ENCODE measurements around the gene SSTR5.

SSTR5 gene

DNA sequence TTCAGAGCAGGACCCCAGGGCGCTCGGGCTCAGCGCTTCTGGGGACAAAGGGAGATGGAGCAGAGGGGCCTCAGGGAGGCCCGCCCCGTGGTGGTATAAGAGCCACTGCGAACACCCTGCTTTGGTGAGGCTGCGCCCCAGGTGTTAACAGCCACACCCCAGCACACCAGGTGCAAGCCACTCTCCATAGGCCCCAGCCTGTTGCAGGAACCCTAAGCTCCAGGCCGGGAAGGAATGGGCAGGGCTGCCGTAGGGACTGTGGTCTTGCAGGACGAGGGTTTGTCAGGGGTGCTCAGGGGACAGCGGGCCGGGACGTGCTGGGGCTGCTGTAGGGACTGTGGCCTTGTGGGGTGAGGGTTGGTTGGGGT lies 17.0 kb upstream of the SSTR5 start:
- H3K4me3 ChIP-seq (ENCODE audit: low read depth, low read length): no peak overlapping the region
- no peak overlapping the region for H3K27ac ChIP-seq (ENCODE audit: low read depth, low read length)
- no peaks in the 10 kb centered on the region for H3K4me1 ChIP-seq (ENCODE audit: control insufficient read depth, insufficient read depth, low read length)
- no peak overlapping the region for H3K9ac ChIP-seq (ENCODE audit: low read depth, low read length)
- H3K27me3 ChIP-seq (ENCODE audit: control insufficient read depth, insufficient read depth, low read length): no peaks in the 10 kb centered on the region
- no peaks in the 10 kb centered on the region for H3K9me3 ChIP-seq (ENCODE audit: control insufficient read depth, insufficient read depth, low read length)
- no peaks in the 10 kb centered on the region for H3K36me3 ChIP-seq (ENCODE audit: control insufficient read depth, insufficient read depth, low read length)

DNA sequence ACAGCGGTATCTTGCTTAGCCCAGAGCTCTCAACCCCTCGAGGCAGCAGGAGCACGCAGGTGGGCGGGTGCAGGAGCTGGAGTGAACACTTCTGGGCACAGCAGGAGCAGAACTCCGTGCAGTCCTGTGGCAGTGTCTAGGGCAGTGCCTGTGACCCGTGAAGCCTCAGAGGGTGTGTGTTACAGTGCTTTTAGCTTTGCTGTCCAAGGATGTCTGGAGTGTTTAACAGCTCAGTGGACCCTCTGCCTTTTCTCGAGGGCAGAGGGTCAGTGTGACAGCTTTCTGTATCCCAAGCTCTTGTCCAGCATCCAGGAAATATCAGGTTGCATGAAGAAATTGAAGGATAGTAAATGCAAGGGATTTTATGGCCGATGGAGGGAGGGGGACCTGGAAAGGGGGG lies 16.4 kb upstream of the SSTR5 start:
- Histone ChIP-seq H3K4me1 (ENCODE audit: control insufficient read depth, insufficient read depth, low read length) (no peaks in the 10 kb centered on the region), H3K9me3 (ENCODE audit: control insufficient read depth, insufficient read depth, low read length) (no peaks in the 10 kb centered on the region), H3K36me3 (ENCODE audit: control insufficient read depth, insufficient read depth, low read length) (no peaks in the 10 kb centered on the region), H3K27me3 (ENCODE audit: control insufficient read depth, insufficient read depth, low read length) (no peaks in the 10 kb centered on the region), H3K9ac (ENCODE audit: low read depth, low read length) (no peak overlapping the region), H3K4me3 (ENCODE audit: low read depth, low read length) (no peak overlapping the region), H3K27ac (ENCODE audit: low read depth, low read length) (no peak overlapping the region)

GRCh38 chr16:1057252-1057932 lies 15.2 kb upstream of the SSTR5 start:
- Histone ChIP-seq H3K4me1 (ENCODE audit: control insufficient read depth, insufficient read depth, low read length) (no peaks in the 10 kb centered on the region), H3K9ac (ENCODE audit: low read depth, low read length) (no peak overlapping the region), H3K27me3 (ENCODE audit: control insufficient read depth, insufficient read depth, low read length) (no peaks in the 10 kb centered on the region), H3K36me3 (ENCODE audit: control insufficient read depth, insufficient read depth, low read length) (no peaks in the 10 kb centered on the region), H3K9me3 (ENCODE audit: control insufficient read depth, insufficient read depth, low read length) (no peaks in the 10 kb centered on the region), H3K4me3 (ENCODE audit: low read depth, low read length) (no peak overlapping the region), H3K27ac (ENCODE audit: low read depth, low read length) (no peak overlapping the region)

- Histone ChIP-seq H3K9ac (ENCODE audit: low read depth, low read length) (no peak overlapping the region), H3K36me3 (ENCODE audit: control insufficient read depth, insufficient read depth, low read length) (no peaks in the 10 kb centered on the region), H3K4me1 (ENCODE audit: control insufficient read depth, insufficient read depth, low read length) (no peaks in the 10 kb centered on the region), H3K9me3 (ENCODE audit: control insufficient read depth, insufficient read depth, low read length) (no peaks in the 10 kb centered on the region), H3K4me3 (ENCODE audit: low read depth, low read length) (no peak overlapping the region), H3K27ac (ENCODE audit: low read depth, low read length) (no peak overlapping the region), H3K27me3 (ENCODE audit: control insufficient read depth, insufficient read depth, low read length) (no peaks in the 10 kb centered on the region)
Observed at GRCh38 chr16:1058216-1058615, 14.3 kb upstream of the SSTR5 start.

- Histone ChIP-seq H3K36me3 (ENCODE audit: control insufficient read depth, insufficient read depth, low read length) (no peaks in the 10 kb centered on the region), H3K4me1 (ENCODE audit: control insufficient read depth, insufficient read depth, low read length) (no peaks in the 10 kb centered on the region), H3K9ac (ENCODE audit: low read depth, low read length) (no peak overlapping the region), H3K4me3 (ENCODE audit: low read depth, low read length) (no peak overlapping the region), H3K27me3 (ENCODE audit: control insufficient read depth, insufficient read depth, low read length) (no peaks in the 10 kb centered on the region), H3K27ac (ENCODE audit: low read depth, low read length) (no peak overlapping the region), H3K9me3 (ENCODE audit: control insufficient read depth, insufficient read depth, low read length) (no peaks in the 10 kb centered on the region)
Observed at GRCh38 chr16:1059310-1059709, 13.2 kb upstream of the SSTR5 start.

DNA sequence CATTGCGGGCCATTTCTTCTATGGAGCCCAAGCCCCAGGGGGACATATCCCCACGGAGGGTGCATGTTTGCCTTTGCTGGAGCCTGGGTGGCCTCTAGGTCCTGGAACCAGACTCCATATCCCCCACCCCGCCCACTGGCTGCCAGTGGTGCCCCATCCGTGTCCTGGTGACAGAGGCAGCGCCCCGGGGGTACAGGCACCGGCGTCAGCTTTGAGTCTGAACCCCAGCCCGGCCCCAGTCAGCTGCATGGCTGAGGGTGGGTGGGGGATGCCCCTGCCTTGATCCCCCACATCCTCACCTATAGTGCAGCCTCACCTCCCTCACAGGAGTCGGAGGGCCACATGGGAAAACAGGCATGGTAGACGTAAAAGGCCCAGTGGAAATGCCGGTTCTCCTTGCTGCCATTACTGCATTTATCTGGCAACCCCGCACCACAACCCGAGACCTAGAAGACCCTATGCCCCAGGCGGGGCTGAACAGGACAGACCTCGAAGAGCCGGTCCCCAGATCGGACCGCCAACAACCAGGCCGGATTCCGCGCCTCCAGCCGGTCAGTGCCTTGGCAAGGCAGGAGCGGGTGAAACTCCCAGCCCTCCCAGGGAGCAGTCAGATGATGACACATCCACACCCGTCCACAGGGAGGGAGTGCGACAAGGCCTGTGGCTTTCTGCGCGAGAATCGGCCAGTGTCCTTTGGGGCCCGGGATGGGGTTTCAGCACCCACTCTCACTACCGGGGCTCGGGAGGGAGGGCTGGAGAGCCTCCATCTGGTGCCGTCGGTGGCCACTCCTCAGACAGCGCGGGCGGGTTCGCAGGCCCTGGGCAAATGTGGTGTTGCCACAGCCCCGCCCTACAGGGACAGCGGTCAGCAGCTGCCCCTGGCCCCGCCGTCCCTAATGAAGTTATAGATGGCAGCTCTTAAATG lies 11.9 kb upstream of the SSTR5 start:
- Histone ChIP-seq H3K4me1 (ENCODE audit: control insufficient read depth, insufficient read depth, low read length) (no peaks in the 10 kb centered on the region), H3K9me3 (ENCODE audit: control insufficient read depth, insufficient read depth, low read length) (no peaks in the 10 kb centered on the region), H3K27me3 (ENCODE audit: control insufficient read depth, insufficient read depth, low read length) (no peaks in the 10 kb centered on the region), H3K36me3 (ENCODE audit: control insufficient read depth, insufficient read depth, low read length) (no peaks in the 10 kb centered on the region), H3K27ac (ENCODE audit: low read depth, low read length) (no peak overlapping the region), H3K4me3 (ENCODE audit: low read depth, low read length) (no peak overlapping the region), H3K9ac (ENCODE audit: low read depth, low read length) (no peak overlapping the region)

DNA sequence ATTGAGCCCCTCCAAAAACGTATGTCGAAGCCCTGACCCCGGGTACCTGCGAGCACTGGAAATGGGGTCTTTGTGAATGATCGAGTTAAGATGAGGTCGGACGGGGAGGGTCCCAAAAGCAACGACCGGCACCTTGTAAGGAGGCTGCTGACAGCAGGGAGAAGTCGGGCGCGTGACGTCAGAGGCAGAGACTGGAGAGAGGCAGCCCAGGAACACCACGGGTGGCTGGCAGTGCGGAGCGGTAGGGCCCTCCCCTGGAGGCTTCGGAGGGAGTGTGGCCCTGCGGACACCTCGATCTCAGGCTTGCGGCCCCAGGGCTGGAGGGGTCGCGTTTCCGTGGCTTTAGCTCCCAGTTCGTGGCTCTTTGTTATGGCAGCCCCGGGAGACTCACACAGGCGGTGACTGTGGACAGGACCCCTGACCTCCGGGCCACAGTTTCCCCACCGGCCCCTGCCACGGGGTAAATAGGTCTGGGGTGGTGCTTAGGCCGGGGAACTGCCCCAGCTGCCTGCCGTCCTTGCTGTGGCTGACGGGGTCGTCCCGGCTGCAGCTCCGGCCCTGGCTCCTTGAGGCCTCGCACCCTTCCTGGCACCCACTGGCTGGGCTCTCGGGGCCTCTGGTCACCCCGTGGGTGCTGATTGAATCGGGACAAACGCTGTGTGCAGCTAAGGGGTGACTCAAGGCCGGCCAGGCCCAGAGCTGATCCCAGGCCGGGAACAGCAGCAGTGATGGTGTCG lies 10.6 kb upstream of the SSTR5 start:
- Histone ChIP-seq H3K4me1 (ENCODE audit: control insufficient read depth, insufficient read depth, low read length) (no peaks in the 10 kb centered on the region), H3K36me3 (ENCODE audit: control insufficient read depth, insufficient read depth, low read length) (no peaks in the 10 kb centered on the region), H3K27me3 (ENCODE audit: control insufficient read depth, insufficient read depth, low read length) (no peaks in the 10 kb centered on the region), H3K4me3 (ENCODE audit: low read depth, low read length) (no peak overlapping the region), H3K27ac (ENCODE audit: low read depth, low read length) (no peak overlapping the region), H3K9me3 (ENCODE audit: control insufficient read depth, insufficient read depth, low read length) (no peaks in the 10 kb centered on the region), H3K9ac (ENCODE audit: low read depth, low read length) (no peak overlapping the region)

DNA sequence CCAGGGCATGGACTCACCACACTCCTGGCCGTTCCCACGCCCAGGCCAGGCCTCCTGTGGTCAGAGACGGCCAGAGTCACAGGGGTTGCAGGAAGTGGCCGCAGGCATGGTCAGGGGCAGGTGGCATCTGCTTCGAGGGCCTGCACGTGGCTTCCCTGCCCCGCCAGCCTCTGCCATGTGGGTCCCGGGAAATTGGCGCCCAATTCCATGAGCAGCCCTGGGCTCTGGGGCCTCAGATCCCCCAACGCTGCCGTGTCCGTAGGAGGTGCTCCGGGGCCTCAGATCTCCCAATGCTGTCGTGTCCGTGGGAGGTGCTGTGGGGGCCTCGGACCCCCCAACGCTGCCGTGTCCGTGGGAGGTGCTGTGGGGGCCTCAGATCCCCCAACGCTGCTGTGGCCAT lies 9.7 kb upstream of the SSTR5 start:
- no peaks in the 10 kb centered on the region for H3K4me1 ChIP-seq (ENCODE audit: control insufficient read depth, insufficient read depth, low read length)
- no peaks in the 10 kb centered on the region for H3K36me3 ChIP-seq (ENCODE audit: control insufficient read depth, insufficient read depth, low read length)
- no peak overlapping the region for H3K27ac ChIP-seq (ENCODE audit: low read depth, low read length)
- no peaks in the 10 kb centered on the region for H3K9me3 ChIP-seq (ENCODE audit: control insufficient read depth, insufficient read depth, low read length)
- H3K27me3 ChIP-seq (ENCODE audit: control insufficient read depth, insufficient read depth, low read length): no peaks in the 10 kb centered on the region
- H3K9ac ChIP-seq (ENCODE audit: low read depth, low read length): no peak overlapping the region
- no peak overlapping the region for H3K4me3 ChIP-seq (ENCODE audit: low read depth, low read length)

DNA sequence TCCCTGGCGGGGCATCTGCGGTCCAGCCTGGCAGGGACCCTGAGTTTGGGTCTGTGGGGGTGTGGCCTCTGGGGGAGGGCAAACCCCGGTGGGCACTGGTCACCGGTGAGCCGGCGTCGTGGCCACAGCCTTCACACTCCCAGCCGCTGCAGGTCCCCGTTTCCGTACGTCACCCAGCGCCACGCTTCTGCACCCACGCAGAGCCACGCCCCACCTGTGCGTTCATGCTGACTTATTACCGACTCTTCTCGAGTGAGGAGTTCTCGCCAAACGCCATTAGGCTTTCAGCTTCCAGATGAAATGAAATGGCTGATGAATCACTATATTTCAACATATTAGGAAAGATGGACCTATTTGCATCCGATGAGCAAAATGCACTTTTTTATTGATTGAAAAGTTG lies 8.8 kb upstream of the SSTR5 start:
- H3K9ac ChIP-seq (ENCODE audit: low read depth, low read length): no peak overlapping the region
- H3K36me3 ChIP-seq (ENCODE audit: control insufficient read depth, insufficient read depth, low read length): no peaks in the 10 kb centered on the region
- no peaks in the 10 kb centered on the region for H3K9me3 ChIP-seq (ENCODE audit: control insufficient read depth, insufficient read depth, low read length)
- H3K4me3 ChIP-seq (ENCODE audit: low read depth, low read length): no peak overlapping the region
- no peaks in the 10 kb centered on the region for H3K4me1 ChIP-seq (ENCODE audit: control insufficient read depth, insufficient read depth, low read length)
- no peaks in the 10 kb centered on the region for H3K27me3 ChIP-seq (ENCODE audit: control insufficient read depth, insufficient read depth, low read length)
- H3K27ac ChIP-seq (ENCODE audit: low read depth, low read length): no peak overlapping the region

GRCh38 chr16:1065469-1066128 lies 6.9 kb upstream of the SSTR5 start:
- H3K9me3 ChIP-seq (ENCODE audit: control insufficient read depth, insufficient read depth, low read length): no peaks in the 10 kb centered on the region
- peaks cover 7% of the 10 kb centered on the region; the same call in 1 of the 2 replicates for H3K4me1 ChIP-seq (ENCODE audit: control insufficient read depth, insufficient read depth, low read length)
- H3K27ac ChIP-seq (ENCODE audit: low read depth, low read length): no peak overlapping the region
- no peaks in the 10 kb centered on the region for H3K36me3 ChIP-seq (ENCODE audit: control insufficient read depth, insufficient read depth, low read length)
- H3K27me3 ChIP-seq (ENCODE audit: control insufficient read depth, insufficient read depth, low read length): no peaks in the 10 kb centered on the region
- H3K9ac ChIP-seq (ENCODE audit: low read depth, low read length): no peak overlapping the region
- no peak overlapping the region for H3K4me3 ChIP-seq (ENCODE audit: low read depth, low read length)
